Lung (tissue), 12 donors: ENCODE results near the gene RABGAP1L. TPM values are rescaled to one million over a fixed set of nuclear protein-coding genes. Genes with fewer than 3 reads are reported as not detected.

ENCODE experiments used
- ATAC-seq: fragments of 200-7000 bp; cut with Tn5 transposase; one replicate; pipeline ENCODE4 v1.9.1; 2020; ENCODE audit warnings: moderate number of reproducible peaks; ENCODE audit not compliant: insufficient read depth, low FRiP score
- DNase-seq, 3 donors: peaks; one replicate each; pipeline ENCODE4 v3.0.0-alpha.2; 2013 to 2017
- H3K27ac ChIP-seq, 2 donors: one replicate each; pipeline ENCODE4 v1.5.1; 2013; ENCODE audit warnings: mild to moderate bottlenecking in 2 of 2, moderate library complexity in 2 of 2, control low read depth in 1 of 2, inconsistent platforms in 1 of 2, low read depth in 1 of 2, low read length in 1 of 2
- H3K27me3 ChIP-seq, 3 donors: one replicate each; pipeline ENCODE4 v1.5.1; 2013; ENCODE audit warnings: low read length in 2 of 3; ENCODE audit not compliant: control insufficient read depth in 3 of 3, insufficient read depth in 3 of 3
- H3K36me3 ChIP-seq, 4 donors: one replicate each; pipeline ENCODE4 v1.5.1; 2013; ENCODE audit warnings: low read length in 4 of 4, mild to moderate bottlenecking in 1 of 4, moderate library complexity in 1 of 4; ENCODE audit not compliant: control insufficient read depth in 4 of 4, insufficient read depth in 4 of 4
- H3K4me1 ChIP-seq, 5 donors: one replicate each; pipeline ENCODE4 v1.5.1; 2013; ENCODE audit warnings: low read length in 5 of 5, mild to moderate bottlenecking in 2 of 5, moderate library complexity in 1 of 5; ENCODE audit not compliant: control insufficient read depth in 5 of 5, insufficient read depth in 5 of 5
- H3K4me3 ChIP-seq: one replicate; pipeline ENCODE4 v1.5.1; 2013; ENCODE audit warnings: mild to moderate bottlenecking, control low read depth, moderate library complexity
- H3K9ac ChIP-seq, 2 donors: one replicate each; pipeline ENCODE4 v1.5.1; 2013; ENCODE audit warnings: low read length in 2 of 2, control low read depth in 1 of 2; ENCODE audit not compliant: insufficient read depth in 1 of 2
- H3K9me3 ChIP-seq, 4 donors: one replicate each; pipeline ENCODE4 v1.5.1; 2013; ENCODE audit warnings: low read length in 3 of 4, mild to moderate bottlenecking in 1 of 4, moderate library complexity in 1 of 4; ENCODE audit not compliant: control insufficient read depth in 4 of 4, insufficient read depth in 3 of 4
- WGBS, 2 donors: extraction: QIAGEN DNeasy Blood & Tissue Kit; methylation state at CpG; one replicate each; pipeline ENCODE4 v1.1.7; 2013; 5-methylcytosine and 5-hydroxymethylcytosine counted together
- polyA plus RNA-seq, 2 donors: library from polyadenylated mRNA; stranded (reverse); fragments of 200-250 nt; gene quantifications; one replicate each; pipeline ENCODE4 v1.2.1, GENCODE V29; 2013
- total RNA-seq, 2 donors: library from RNA; depleted of rRNA in 1 of 2; stranded (reverse); fragments of >200 nt in 1 of 2; gene quantifications; one replicate each; pipeline ENCODE4 v1.2.1, GENCODE V29; 2014 to 2021
- TF ChIP-seq, protein P1 (sequence below): IDR thresholded peaks from 2 replicates; pipeline ENCODE4 v1.5.1; 2012; ENCODE audit warnings: mild to moderate bottlenecking; ENCODE audit errors: control extremely low read depth, extremely low read depth
- donor health status: control.
- donor health status: control.
- donor health status: Bipolar disorder and iron deficiency.
- donor health status: healthy.
- donor health status: DM: yes; HTN: yes; CAD: no.

The RABGAP1L gene
- total and polyA plus RNA-seq, 4 donors: 16.0 to 123 (median 44.5) TPM

DNA sequence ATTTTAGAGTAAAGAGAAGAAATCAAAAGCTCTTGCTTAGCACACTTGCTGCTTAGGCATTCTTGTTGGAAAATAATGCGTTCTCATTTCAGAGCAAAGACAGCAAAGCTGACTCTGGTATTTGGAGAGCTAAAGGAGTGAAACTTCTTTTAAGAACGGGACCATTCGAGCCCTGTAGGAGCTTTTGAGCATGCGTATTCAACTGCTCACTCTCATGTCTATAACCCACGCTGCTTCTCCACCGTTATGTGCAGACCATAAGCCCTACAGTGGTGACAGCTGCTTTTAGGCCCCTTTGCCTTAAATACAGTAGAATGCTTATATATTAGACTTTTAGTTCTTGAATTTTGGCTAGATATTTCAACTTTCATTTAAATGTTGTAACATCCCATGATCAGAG is 626.2 kb downstream of the RABGAP1L start:
- ATAC-seq (no peak), DNase-seq (no peak)
- Histone ChIP-seq H3K9me3 (no peaks in the 10 kb centered on the region), H3K27me3 (no peaks in the 10 kb centered on the region), H3K27ac (no peak overlapping the region), H3K36me3 (no peaks in the 10 kb centered on the region), H3K4me1 (peaks cover 0 to 4% (median 0%) of the 10 kb centered on the region in 5 donors), H3K4me3 (no peak overlapping the region), H3K9ac (peak overlapping the region in 1 of 2 donors; percentile 17)
- TF ChIP-seq, protein P1, sequence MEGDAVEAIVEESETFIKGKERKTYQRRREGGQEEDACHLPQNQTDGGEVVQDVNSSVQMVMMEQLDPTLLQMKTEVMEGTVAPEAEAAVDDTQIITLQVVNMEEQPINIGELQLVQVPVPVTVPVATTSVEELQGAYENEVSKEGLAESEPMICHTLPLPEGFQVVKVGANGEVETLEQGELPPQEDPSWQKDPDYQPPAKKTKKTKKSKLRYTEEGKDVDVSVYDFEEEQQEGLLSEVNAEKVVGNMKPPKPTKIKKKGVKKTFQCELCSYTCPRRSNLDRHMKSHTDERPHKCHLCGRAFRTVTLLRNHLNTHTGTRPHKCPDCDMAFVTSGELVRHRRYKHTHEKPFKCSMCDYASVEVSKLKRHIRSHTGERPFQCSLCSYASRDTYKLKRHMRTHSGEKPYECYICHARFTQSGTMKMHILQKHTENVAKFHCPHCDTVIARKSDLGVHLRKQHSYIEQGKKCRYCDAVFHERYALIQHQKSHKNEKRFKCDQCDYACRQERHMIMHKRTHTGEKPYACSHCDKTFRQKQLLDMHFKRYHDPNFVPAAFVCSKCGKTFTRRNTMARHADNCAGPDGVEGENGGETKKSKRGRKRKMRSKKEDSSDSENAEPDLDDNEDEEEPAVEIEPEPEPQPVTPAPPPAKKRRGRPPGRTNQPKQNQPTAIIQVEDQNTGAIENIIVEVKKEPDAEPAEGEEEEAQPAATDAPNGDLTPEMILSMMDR: no peak
- 75 to 93% methylated on average over 6 of the region's 6 CpGs for WGBS, 2 donors

DNA sequence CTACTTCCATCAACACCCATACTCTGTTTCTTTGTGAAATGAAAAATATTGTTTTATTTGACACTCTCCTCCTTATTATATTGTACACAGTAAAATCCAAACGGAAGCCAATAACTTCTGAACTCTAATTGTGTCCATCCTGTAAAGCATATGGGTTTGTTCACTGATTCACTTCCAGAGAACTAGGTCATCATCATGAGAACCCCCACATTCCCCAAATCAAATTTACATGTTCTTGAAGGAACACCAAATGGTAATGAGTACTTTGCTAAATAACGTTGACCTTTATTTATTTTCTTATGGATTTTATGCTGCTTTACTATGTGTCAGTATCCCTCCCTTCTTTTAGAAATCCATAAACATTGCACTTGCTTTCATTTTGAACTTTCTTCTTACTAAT is 627.0 kb downstream of the RABGAP1L start:
- TF ChIP-seq, protein P1: no peak
- Histone ChIP-seq H3K4me1 (peaks cover 0 to 4% (median 0%) of the 10 kb centered on the region in 5 donors), H3K4me3 (no peak overlapping the region), H3K36me3 (no peaks in the 10 kb centered on the region), H3K27ac (no peak overlapping the region), H3K9ac (no peak overlapping the region), H3K27me3 (no peaks in the 10 kb centered on the region), H3K9me3 (no peaks in the 10 kb centered on the region)
- 46 to 66% methylated on average over 2 of the region's 2 CpGs for WGBS, 2 donors
- no peak for DNase-seq
- ATAC-seq: no peak

DNA sequence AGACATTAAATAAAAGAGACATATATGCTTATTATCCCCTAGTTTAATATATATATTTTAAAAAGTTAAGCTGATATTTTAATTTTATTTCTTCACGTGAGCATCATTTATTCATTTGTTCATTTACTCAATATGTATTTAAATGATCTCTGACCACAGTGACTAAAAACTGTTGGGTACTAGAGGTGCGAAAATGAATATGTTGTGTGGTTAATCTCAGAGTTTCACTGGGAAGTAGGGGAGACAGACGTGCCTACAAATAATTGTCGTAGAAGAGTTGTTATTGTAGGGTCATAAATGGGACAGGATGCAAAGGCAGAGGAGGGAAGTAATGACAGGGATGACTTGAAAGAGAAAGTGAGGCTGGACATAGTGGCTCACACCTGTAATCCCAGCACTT is 627.4 kb downstream of the RABGAP1L start:
- TF ChIP-seq, protein P1: no peak
- WGBS, 2 donors: 88 to 93% methylated on average over 4 of the region's 4 CpGs
- no peaks in the 10 kb centered on the region for H3K9me3 ChIP-seq
- no peak overlapping the region for H3K9ac ChIP-seq
- H3K4me3 ChIP-seq: no peak overlapping the region
- ATAC-seq: no peak
- H3K4me1 ChIP-seq: peaks cover 0 to 4% (median 0%) of the 10 kb centered on the region in 5 donors
- H3K36me3 ChIP-seq: no peaks in the 10 kb centered on the region
- H3K27ac ChIP-seq: no peak overlapping the region
- no peak for DNase-seq
- H3K27me3 ChIP-seq: no peaks in the 10 kb centered on the region

DNA sequence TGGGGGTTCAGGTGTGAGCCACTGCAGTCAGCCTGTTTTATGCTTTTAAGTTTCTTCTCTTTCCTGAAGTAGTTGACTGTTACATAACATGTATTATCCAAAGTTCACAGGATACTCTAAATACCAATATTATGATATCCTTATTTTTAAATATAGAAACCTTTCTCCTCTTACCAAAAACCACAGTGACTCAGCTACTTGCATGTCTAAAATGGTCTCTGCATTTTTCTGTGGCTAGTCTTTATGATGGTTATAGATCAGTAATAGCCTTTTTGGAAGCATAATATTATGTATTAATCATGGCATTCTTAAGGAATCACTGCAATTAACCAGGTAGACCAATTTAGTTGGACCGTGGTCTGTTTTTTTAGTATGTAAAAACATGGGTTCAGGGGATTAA is 629.7 kb downstream of the RABGAP1L start:
- 60 to 86% methylated on average over 1 of the region's 1 CpG for WGBS, 2 donors
- Histone ChIP-seq H3K27me3 (no peaks in the 10 kb centered on the region), H3K4me1 (peaks cover 0 to 4% (median 0%) of the 10 kb centered on the region in 5 donors), H3K36me3 (no peaks in the 10 kb centered on the region), H3K9me3 (no peaks in the 10 kb centered on the region), H3K27ac (no peak overlapping the region), H3K9ac (no peak overlapping the region), H3K4me3 (no peak overlapping the region)
- TF ChIP-seq, protein P1: no peak
- ATAC-seq: no peak
- no peak for DNase-seq
